Lung (tissue), 16 donors: ENCODE measurements around the gene ART5. TPM values are rescaled to one million over a fixed set of nuclear protein-coding genes. Genes with fewer than 3 reads are reported as not detected.

Experiments
- ATAC-seq: fragments of 200-7000 bp; cut with Tn5 transposase; one replicate; pipeline ENCODE4 v1.9.1; 2020; ENCODE audit warnings: moderate number of reproducible peaks; ENCODE audit not compliant: insufficient read depth, low FRiP score
- DNase-seq, 3 donors: peaks; one replicate each; pipeline ENCODE4 v3.0.0-alpha.2; 2013 to 2017
- H3K27ac ChIP-seq, 2 donors: one replicate each; pipeline ENCODE4 v1.5.1; 2013; ENCODE audit warnings: mild to moderate bottlenecking in 2 of 2, moderate library complexity in 2 of 2, control low read depth in 1 of 2, inconsistent platforms in 1 of 2, low read depth in 1 of 2, low read length in 1 of 2
- H3K27me3 ChIP-seq, 3 donors: one replicate each; pipeline ENCODE4 v1.5.1; 2013; ENCODE audit warnings: low read length in 2 of 3; ENCODE audit not compliant: control insufficient read depth in 3 of 3, insufficient read depth in 3 of 3
- H3K36me3 ChIP-seq, 4 donors: one replicate each; pipeline ENCODE4 v1.5.1; 2013; ENCODE audit warnings: low read length in 4 of 4, mild to moderate bottlenecking in 1 of 4, moderate library complexity in 1 of 4; ENCODE audit not compliant: control insufficient read depth in 4 of 4, insufficient read depth in 4 of 4
- H3K4me1 ChIP-seq, 5 donors: one replicate each; pipeline ENCODE4 v1.5.1; 2013; ENCODE audit warnings: low read length in 5 of 5, mild to moderate bottlenecking in 2 of 5, moderate library complexity in 1 of 5; ENCODE audit not compliant: control insufficient read depth in 5 of 5, insufficient read depth in 5 of 5
- H3K4me3 ChIP-seq: one replicate; pipeline ENCODE4 v1.5.1; 2013; ENCODE audit warnings: mild to moderate bottlenecking, control low read depth, moderate library complexity
- H3K9ac ChIP-seq, 2 donors: one replicate each; pipeline ENCODE4 v1.5.1; 2013; ENCODE audit warnings: low read length in 2 of 2, control low read depth in 1 of 2; ENCODE audit not compliant: insufficient read depth in 1 of 2
- H3K9me3 ChIP-seq, 4 donors: one replicate each; pipeline ENCODE4 v1.5.1; 2013; ENCODE audit warnings: low read length in 3 of 4, mild to moderate bottlenecking in 1 of 4, moderate library complexity in 1 of 4; ENCODE audit not compliant: control insufficient read depth in 4 of 4, insufficient read depth in 3 of 4
- WGBS, 2 donors: extraction: QIAGEN DNeasy Blood & Tissue Kit; methylation state at CpG; one replicate each; pipeline ENCODE4 v1.1.7; 2013; 5-methylcytosine and 5-hydroxymethylcytosine counted together
- long read RNA-seq, 5 donors: transcript quantifications; one replicate each; lab custom pipeline, GENCODE V29; 2026
- polyA plus RNA-seq, 2 donors: library from polyadenylated mRNA; stranded (reverse); fragments of 200-250 nt; gene quantifications; one replicate each; pipeline ENCODE4 v1.2.1, GENCODE V29; 2013
- total RNA-seq, 2 donors: library from RNA; depleted of rRNA in 1 of 2; stranded (reverse); fragments of >200 nt in 1 of 2; gene quantifications; one replicate each; pipeline ENCODE4 v1.2.1, GENCODE V29; 2014 to 2021
- TF ChIP-seq, protein P1 (sequence below): IDR thresholded peaks from 2 replicates; pipeline ENCODE4 v1.5.1; 2012; ENCODE audit warnings: mild to moderate bottlenecking; ENCODE audit errors: control extremely low read depth, extremely low read depth
- donor health status: control.
- donor health status: control.
- donor health status: Bipolar disorder and iron deficiency.
- donor health status: healthy.
- donor health status: DM: yes; HTN: yes; CAD: no.

Gene ART5, protein sequence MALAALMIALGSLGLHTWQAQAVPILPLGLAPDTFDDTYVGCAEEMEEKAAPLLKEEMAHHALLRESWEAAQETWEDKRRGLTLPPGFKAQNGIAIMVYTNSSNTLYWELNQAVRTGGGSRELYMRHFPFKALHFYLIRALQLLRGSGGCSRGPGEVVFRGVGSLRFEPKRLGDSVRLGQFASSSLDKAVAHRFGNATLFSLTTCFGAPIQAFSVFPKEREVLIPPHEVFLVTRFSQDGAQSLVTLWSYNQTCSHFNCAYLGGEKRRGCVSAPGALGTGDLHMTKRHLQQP
- total RNA-seq (1 to 10 TPM; 1.0 to 1.7 TPM), polyA plus RNA-seq (under 1 TPM; 0.08 to 0.17 TPM)
- long read RNA-seq, donor 1, partial matches to known transcripts: 0 of 1 reads
- long read RNA-seq, donor 1, other reads (novel, unspliced or antisense): 0 of 1 reads
- long read RNA-seq, donor 2: 0 reads
- long read RNA-seq, donor 3: 0 reads
- long read RNA-seq, donor 4, partial matches to known transcripts: 0 of 1 reads
- long read RNA-seq, donor 4, other reads (novel, unspliced or antisense): 0 of 1 reads
- long read RNA-seq, donor 5: 0 reads

DNA sequence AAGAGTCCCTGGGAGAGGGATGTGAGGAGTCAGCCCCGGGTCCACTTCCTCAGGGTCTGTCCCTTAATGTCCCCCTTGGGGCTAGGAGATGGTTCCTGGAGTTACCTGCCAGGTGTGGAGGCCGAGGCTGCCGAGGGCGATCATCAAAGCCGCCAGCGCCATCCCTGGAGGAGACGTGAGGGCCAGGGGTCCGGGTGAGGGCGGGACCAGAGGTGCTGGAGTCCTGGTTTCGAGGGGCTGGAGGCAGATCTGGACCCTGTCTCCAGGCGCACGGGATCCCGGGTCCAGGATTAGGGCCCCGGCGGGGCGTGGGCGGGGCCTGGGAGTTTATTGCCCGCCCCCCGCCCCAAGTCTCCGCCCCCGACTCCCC lies at the start of gene ART5:
ART5 (minus strand) TSS at position 292 of the 370 bp plus-strand sequence; CDS start at position 162, 130 bp downstream.
- peaks cover 0 to 10% (median 4%) of the 10 kb centered on the region in 5 donors for H3K4me1 ChIP-seq
- H3K27ac ChIP-seq: peak within 1 kb of the TSS in 1 of 2 donors; percentile 73
- TF ChIP-seq, protein P1, sequence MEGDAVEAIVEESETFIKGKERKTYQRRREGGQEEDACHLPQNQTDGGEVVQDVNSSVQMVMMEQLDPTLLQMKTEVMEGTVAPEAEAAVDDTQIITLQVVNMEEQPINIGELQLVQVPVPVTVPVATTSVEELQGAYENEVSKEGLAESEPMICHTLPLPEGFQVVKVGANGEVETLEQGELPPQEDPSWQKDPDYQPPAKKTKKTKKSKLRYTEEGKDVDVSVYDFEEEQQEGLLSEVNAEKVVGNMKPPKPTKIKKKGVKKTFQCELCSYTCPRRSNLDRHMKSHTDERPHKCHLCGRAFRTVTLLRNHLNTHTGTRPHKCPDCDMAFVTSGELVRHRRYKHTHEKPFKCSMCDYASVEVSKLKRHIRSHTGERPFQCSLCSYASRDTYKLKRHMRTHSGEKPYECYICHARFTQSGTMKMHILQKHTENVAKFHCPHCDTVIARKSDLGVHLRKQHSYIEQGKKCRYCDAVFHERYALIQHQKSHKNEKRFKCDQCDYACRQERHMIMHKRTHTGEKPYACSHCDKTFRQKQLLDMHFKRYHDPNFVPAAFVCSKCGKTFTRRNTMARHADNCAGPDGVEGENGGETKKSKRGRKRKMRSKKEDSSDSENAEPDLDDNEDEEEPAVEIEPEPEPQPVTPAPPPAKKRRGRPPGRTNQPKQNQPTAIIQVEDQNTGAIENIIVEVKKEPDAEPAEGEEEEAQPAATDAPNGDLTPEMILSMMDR: no peak
- H3K4me3 ChIP-seq: no peak within 1 kb of the TSS
- no peak for ATAC-seq
- H3K9ac ChIP-seq: peak within 1 kb of the TSS; percentile 21 to 61
- WGBS, 2 donors: 16 to 23% methylated on average over 21 of the region's 21 CpGs
- no peak for DNase-seq
- H3K9me3 ChIP-seq: peaks cover 0 to 4% (median 0%) of the 10 kb centered on the region in 4 donors
- H3K27me3 ChIP-seq: no peaks in the 10 kb centered on the region
- no peaks in the 10 kb centered on the region for H3K36me3 ChIP-seq

DNA sequence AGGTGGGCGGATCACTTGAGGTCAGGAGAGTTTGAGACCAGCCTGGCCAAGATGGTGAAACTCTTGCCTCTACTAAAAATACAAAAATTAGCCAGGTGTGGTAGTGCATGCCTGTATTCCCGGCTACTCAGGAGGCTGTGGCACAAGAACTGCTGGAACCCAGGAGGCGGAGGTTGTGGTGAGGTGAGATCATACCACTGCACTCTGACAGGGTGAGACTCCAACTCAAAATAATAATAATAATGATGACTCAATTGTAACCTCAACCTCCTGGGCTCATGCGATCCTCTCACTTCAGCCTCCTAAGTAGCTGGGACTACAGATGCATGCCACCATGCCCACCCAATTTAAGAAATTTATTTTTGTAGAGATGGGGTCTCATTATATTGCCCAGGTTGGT lies 45.0 kb upstream of the ART5 start:
- peaks cover 30 to 55% (median 43%) of the 10 kb centered on the region in 4 donors for H3K36me3 ChIP-seq
- TF ChIP-seq, protein P1: no peak
- no peak for ATAC-seq

DNA sequence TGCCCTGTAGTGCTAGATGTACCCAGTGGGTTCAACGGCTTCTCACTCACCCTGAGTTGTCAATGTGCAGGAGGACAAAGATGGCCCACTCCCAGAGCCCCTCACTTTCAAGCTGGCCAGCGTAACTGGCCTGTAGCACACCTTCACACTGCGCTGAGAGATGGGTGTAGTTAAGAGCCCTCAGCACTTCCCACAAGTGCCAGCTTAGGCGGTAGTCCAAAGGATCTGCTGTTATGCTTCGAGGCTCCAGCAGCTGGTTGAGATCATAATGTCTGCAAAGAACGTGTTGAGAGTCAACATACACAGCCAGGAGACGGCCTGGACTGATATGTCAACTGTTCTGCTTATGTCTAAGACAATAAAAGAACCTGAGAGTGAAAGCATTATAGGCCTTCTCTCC lies 44.1 kb upstream of the ART5 start:
- ATAC-seq (no peak), DNase-seq (peak in 2 of 3 donors; percentile 34 to 73)
- TF ChIP-seq, protein P1: no peak
- Histone ChIP-seq H3K27me3 (no peaks in the 10 kb centered on the region), H3K4me1 (peaks cover 0 to 11% (median 3%) of the 10 kb centered on the region in 5 donors), H3K36me3 (peaks cover 26 to 59% (median 44%) of the 10 kb centered on the region in 4 donors), H3K27ac (no peak overlapping the region), H3K9ac (no peak overlapping the region), H3K9me3 (no peaks in the 10 kb centered on the region), H3K4me3 (no peak overlapping the region)
- 69 to 82% methylated on average over 7 of the region's 7 CpGs for WGBS, 2 donors

More for the DNA sequence above, 45.0 kb upstream of the ART5 start:
- no peak overlapping the region for H3K4me3 ChIP-seq
- no peak overlapping the region for H3K27ac ChIP-seq
- 98 to 100% methylated on average over 4 of the region's 4 CpGs for WGBS, 2 donors
- no peak for DNase-seq
- H3K9ac ChIP-seq: no peak overlapping the region
- H3K9me3 ChIP-seq: no peaks in the 10 kb centered on the region
- peaks cover 0 to 11% (median 3%) of the 10 kb centered on the region in 5 donors for H3K4me1 ChIP-seq
- H3K27me3 ChIP-seq: no peaks in the 10 kb centered on the region
